Mesenteric fat pad (tissue), 1 donor: ENCODE measurements around the gene ARMC5. TPM values are rescaled to one million over a fixed set of nuclear protein-coding genes. Genes with fewer than 3 reads are reported as not detected.
"Not testable (repeated sequence)": the region's sequence is repeated elsewhere in the genome, so short reads cannot be mapped to it uniquely, and the experiment has no call there.

Experiments used
- DNase-seq: peaks from one replicate; pipeline ENCODE4 v3.0.0-alpha.2; 2020; ENCODE audit warnings: low spot score
- total RNA-seq: library from RNA; stranded (reverse); fragmentation: NEBNext Ultra II Directional; extraction: Animal tissue kit (Norgen Biotek cat#: 25700); gene quantifications from one replicate; pipeline ENCODE4 v1.2.1, GENCODE V29; 2021
- donor health status: DM: yes; HTN: yes; CAD: no.

Gene ARMC5
- total RNA-seq, 1 donor from 2014 or later: 8.5 TPM

DNA sequence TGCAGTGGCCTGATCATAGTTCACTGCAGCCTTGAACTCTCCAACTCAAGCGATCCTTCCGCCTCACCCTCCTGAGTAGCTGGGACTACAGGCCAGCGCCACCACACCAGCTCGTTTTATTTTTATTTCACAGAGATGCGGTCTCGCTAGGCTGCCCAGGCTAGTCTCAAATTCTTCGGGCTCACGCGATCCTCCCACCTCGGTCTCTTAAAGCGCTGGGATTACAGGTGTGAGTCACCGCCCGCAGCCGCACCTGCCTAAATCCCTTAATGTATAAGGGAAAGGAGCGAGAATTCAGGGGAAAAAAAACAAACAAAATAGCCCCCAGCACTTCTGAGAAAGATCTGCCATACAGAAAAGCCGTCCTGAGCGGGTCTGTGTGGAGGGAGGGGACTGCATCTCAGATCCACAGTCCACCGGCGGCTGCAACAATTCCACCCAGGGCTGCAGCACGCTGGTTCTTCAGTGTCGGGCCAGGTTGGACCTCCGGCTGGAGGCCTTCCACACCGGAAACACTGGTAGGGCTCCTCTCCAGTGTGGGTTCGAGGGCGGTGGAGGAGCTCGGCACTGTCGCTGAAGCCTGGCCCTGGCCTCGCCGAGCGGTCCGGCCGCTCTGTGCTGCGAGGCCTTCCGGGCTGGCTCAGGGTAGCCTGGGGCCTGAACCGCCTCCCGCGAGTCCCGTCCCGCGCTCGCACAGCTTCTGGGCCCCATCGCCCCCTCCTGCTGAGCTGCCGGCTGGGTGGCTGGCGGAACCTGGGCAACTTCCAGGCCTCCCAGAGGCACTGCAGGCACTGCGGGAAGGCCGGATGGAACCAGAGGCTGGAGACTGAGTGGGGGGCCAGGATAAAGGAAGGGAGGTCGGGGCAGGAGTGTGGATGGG lies 23.7 kb upstream of the ARMC5 start:
- no peak for DNase-seq

DNA sequence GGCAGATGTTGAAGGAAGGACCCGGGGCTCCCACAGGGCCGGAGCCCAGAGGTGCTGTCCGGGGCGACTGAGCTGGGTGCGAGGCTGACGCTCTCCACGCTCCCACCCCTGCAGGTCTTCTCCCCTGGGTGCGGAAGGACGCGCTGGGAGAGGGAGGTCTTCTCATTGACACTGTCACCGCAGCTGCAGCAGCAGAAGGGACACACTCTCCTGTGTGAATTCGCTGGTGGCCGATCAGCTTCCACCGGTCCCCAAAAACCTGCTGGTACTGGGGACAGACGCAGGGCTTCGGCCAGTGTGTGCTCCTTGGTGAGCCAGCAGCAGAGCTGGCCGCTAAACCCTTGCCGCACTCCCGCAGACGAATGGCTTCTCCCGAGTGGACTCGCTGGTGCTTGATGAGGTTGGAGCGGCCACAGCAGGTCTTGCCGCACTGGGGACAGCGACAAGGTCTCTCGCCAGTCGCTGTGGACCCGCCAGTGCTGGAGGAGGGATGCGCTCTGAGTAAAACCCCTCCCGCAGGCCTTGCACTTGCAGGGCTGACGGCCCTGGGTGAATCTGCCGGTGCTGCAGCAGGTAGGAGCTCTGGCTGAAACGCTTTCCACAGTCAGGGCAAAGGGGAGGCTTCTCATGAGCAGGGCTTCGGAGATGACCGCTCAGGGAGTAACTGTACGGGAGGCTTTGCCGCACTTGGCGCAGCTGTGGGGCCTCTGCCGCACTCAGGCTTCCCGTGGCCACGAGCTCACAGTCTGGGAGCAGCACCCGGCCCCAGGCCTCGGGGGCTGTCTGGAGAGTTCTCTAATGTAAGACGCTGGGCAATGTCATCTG lies 22.9 kb upstream of the ARMC5 start:
- DNase-seq: no peak

DNA sequence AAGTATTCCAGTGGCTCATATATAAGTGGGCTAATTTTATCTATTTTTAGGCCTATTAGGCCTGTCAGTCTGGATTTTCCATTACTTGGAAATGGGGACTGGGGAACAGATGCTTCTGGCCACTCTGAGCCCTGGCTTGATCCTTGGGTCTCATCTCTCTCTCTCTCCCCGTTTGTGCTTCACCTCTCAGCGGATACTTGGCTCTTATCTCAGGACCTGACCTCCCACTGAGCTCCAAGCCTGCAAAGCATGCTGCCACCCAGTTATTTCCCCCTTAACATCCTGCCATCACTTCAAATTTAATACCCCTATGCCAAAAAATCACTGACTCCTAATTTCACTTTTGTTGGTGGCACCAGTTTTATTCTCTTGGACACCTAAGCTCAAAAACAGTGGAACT lies 20.9 kb upstream of the ARMC5 start:
- DNase-seq: no peak

DNA sequence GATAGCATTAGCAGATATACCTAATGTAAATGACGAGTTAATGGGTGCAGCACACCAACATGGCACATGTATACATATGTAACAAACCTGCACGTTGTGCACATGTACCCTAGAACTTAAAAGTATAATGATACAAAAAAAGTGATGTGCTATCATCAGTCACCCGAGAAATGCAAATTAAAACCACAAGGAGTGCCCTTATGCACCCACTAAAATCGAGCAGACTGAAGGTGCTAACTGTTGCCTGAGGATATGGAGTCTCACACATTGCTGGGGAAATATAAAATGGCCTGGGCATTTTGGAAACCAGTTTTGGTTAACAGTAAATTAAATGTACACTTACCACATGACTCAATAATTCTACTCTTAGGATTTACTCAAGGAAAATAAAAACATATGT lies 20.3 kb upstream of the ARMC5 start:
- DNase-seq: not testable (repeated sequence)

DNA sequence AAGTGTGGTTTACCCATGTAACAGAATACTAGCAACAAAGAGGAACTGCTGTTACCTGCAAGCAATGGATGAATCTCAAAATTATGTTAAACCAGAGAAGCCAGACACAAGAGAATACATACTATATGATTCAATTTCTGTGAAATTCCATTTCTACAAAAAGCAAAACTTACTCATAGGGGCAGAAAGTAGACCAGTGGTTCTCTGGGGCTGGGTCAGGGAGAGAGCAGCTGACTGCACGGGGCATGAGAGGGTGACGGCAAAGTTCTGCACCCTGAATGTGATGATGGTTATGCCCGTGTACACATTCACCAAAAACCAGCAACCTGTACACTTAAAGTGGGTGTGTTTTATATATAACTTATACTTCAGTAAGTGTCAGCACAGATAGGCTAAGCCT lies 19.8 kb upstream of the ARMC5 start:
- DNase-seq: no peak

DNA sequence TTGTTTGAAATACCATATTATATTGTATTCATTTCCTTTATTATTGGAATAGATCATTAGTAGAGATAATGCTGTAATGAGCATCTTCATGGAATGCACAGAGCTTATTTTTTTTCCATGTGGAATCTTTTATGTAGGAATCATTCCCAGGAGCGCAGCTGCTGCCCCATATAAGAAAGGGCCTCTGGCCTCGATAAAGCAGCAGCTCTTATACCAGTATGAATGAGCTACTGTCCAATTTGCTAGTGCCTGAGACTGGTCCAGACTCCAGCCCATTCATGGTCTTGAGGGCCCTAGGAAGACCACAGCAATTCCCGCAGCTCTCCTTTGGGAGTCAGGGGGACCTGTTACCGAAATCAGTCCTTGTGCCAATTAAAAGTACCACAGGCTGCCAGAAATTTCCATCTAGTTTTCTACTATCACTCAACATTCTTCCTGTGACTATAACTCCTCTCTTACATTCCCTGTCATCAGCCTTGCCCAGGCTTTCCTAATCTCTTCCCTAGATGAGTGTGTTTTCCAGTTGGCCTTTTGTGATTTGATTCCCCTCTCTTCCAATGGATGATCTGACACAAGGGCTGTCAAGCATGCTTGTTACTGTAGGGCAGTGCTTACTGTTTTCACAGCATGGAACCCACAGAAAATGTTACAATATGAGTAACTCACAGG lies 18.7 kb upstream of the ARMC5 start:
- no peak for DNase-seq

DNA sequence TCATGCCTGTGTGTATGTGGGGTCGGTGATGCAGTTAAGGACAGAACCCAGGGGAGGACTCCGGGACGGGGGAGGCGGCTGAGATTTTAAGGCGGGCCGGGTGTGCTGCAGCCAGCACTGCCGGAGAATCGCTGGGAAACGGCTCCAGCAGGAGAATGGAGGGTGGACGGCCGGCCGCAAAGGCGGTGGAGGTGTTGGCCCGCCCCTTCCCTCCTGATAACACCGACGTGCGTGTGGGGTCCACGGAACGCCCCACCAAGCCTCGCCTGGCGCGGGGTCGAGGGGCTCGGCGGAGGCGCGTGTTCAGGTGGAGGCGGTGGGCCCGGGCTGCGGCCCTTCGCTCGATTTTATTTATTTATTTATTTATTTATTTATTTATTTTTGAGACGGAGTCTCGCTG lies 17.3 kb upstream of the ARMC5 start:
- no peak for DNase-seq

DNA sequence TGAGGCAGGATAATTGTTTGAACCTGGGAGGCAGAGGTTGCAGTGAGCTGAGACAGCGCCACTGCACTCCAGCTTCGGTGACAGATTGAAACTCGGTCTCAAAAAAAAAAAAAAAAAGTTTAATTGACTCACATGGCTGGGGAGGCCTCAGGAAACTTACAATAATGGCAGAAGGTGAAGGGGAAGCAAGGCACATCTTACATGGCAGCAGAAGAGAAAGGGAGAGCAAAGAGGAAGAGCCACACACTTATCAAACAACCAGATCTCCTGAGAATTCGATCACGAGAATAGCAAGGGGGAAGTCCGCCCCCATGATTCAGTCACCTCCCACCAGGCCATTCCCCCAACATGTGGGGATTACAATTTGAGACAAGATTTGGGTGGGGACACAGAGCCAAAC lies 13.4 kb upstream of the ARMC5 start:
- DNase-seq: not testable (repeated sequence)

DNA sequence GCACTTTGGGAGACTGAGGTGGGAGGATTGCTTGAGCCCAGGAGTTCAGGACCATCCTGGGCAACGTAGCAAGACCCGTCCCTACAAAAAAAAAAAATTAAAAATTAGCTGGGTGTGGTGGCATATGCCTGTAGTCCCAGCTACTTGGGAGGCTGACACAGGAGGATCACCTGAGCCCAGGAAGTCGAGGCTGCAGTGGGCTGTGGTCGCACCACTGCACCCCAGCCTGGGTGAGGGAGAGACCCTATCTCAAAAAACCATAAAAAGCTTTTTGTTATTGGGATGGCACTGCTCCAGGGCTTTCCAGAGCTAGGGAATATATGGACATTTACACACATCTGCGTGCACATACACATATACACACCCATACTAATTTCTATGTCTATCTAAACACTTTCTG lies 8.1 kb upstream of the ARMC5 start:
- DNase-seq: no peak

DNA sequence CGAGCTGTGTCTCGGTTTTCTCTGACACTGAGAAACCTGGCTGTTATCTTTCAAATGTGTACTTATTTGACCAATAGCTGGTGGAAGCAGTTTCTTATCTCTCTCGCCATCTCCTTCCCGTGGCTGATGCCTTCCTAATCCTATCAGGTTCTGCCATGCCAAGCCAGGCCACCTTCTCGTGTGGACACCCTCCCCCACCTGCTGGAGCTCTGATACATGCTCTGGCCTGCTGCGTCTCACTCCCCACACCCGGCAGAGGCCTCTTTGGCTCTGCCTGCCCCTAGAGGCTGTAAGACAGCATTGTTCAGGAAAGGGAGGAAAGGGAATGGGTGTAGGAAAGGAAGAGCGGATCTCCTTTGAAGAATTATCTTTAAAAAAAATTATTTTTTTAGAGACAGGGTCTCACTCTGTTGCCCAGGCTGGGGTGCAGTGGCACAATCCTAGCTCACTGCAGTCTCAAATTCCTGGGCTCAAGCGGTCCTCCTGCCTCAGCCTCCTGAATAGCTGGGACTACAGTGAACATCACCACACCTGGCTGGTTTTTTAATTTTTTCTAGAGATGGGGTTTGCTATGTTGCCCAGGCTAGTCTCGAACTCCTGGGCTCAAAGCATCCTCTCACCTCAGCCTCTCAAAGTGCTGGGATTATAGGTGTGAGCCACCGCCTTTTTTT lies 7.5 kb upstream of the ARMC5 start:
- no peak for DNase-seq

DNA sequence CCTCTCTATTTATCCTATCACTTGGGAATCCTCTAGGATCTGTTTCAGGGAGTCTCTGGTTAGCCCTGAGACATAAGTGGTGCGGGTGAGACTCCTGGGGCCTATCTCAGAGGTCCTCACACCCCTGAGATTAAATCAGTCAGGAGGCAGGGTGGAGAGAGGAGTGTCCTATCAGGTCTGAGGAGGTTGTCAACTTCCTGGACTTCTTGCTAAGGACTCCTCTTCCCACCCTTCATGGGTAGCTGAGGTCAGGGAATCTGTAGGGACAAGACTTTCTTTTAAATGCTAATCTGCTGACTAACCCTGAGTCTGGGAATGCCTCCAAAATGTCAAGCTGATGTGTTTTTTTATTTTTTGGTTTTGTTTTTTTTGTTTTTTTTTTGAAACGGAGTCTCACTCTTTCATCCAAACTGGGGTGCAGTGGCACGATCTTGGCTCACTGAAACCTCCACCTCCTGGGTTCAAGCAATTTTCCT lies 6.6 kb upstream of the ARMC5 start:
- DNase-seq: no peak

DNA sequence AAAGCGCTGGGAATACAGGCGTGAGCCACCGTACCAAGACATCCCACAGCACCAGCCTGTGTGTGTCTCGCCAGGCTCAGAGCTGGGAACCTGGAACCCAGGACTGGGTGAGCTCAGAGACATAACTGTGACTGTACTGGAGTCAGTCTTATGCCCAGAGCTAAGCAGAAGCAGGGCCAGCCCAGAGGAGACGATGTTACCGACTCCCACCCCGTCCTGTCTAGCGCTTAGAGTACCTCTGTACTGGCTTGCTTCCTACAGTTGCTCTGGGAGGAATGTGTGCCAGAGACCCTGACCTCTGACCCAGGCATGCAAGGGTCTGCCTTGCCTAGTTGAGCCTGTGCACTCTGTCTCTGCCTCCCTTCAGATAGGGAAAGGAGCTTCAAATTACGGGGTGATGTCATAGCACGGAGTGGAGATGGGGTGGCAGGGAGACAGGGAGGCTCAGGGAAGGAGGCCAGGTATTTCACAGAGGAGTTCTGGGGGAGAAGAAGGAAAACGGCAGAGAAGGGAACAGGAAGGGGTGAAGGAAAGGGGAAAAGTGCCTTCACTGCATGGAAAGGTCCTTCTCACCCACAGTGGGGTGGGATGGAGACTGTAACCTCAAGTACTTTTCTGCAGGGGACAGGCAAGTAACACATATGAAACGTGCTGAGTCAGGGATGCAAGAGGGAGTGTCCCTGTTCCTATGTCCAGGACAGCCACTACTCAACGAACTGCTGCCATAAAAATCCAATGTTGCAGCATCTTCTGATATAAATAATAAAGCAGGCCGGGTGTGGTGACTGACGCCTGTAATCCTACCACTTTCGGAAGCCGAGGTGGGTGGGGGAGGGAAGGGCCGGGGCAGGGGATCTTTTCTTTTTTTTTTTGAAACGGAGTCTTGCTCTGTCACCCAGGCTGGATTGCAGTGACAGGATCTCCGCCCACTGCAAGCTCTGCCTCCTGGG lies 5.8 kb upstream of the ARMC5 start:
- no peak for DNase-seq

DNA sequence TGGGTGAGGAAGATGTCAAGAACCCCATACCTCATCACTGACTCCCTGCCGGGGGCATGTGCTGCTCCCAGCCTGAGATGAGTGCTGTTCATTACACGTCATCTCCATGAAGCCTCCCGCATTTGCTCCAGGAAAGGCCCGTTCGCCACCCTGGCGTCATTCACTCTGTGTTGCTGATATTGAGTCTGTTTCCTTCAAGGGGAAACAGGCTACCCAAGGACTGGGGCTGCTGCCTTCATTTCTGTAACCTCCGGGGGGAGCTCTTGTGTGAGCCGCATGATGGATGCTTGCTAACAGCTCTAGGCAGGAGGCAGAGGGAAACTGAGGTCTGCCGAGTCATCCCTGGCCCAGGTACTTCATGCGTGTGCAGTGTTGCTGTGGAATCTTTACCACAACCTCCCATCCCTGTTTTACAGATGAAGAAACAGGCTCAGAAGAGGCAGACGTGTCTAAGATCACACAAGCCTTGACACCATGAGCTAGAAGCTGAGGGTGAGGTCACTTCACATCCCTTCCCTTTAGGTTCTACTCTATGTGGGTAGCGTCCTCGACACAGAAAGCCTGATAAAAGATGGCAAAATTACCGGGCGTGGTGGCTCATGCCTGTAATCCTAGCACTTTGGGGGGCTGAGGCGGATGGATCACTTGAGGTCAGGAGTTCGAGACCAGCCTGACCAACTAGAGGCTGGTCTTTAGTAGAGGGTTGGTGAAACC lies 3.5 kb upstream of the ARMC5 start:
- no peak for DNase-seq

DNA sequence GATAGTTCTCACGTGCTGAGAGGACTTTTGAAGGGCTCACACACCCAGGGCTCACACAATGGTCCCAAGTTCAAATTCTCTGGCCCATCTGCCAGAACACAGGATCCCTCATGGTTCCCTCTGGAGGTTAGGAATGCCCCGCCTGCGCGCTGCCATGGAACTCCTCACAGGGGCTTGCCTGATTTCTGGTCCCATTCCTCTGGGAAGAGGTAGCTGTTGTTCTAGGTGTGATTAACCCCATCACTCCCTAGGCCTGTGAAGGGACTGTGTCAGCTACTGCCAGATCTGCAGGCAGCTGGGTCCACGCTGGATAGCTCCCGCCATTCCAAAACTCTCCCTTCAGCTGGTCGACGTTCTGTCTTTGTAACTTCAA lies 2.3 kb upstream of the ARMC5 start:
- no peak for DNase-seq

DNA sequence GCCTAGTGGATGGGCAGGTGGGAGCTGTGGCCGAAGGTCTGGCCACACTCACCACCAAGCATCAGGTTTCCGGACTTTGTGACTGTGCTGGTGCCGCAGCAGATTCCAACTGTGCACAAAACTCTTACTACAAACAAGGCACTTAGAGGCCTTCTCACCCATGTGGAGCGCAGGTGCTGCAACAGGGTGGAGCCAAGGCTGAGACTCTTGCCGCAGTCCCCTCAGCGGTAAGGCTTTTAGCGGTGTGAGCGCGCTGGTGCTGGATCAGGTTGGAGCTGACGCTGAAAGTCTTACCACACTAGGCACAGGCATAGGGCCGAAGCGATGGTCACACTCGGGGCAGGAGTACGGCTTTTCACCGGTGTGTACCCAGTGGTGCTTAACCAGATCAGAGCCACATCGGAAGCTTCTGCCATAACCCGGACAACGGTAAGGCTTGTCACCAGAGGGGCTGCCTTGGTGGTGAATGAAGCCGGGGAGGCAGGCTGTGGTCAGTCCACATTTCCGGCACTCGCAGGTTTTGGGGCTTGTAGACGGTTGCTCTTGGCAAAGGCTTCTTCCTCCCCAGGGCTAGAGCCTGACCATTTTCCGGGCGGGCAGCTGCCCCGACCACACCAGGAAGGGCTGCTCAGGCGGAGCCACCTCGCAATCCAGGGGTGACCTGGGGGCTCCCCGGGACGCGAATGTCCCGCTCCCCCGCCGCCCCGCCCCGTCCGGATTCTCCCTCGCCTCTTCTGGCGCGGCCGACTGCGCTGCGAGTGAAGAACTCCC lies 1.0 kb upstream of the ARMC5 start:
- no peak for DNase-seq

DNA sequence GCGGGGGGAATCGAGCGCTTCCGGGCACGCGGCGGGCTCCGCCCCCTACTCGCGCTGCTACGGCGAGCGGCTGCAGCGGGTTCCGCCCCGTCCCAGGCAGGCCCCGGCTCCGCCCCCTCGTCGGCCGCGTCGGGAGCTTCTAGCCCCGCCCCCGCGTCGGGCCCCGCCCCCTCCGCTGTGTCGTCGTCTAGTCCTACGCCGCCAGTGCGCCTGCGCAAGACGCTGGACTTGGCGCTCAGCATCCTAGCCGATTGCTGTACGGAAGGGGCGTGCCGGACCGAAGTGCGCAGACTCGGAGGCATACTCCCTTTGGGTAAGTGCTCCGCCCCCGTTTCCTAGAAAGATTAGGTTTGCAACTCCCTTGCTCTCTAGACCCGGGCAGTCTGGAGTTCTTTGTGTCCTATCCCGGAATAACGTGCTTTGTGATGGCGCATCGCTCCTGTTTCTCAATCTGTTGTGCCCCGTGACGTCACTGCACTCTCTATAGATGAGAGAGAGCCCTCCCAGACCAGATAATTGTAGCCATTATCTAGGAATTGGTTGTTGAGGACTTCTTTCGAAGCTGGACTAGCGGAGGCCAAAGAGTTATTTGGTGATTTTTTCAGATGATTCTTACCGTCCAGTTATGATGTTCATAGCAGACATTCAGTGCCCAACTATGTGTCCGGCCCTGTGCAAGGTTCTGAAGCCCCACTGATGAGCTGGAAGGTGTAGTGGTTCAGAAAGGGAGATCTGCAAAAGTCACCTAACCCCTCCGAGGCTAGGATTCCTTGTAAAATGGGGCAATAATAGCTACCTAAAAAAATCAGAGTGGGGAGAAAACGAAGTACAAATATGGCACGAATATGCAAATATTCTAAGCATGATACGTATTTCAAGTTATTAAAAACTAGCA lies 633 bp downstream of the ARMC5 start:
- DNase-seq: peak; percentile 100

DNA sequence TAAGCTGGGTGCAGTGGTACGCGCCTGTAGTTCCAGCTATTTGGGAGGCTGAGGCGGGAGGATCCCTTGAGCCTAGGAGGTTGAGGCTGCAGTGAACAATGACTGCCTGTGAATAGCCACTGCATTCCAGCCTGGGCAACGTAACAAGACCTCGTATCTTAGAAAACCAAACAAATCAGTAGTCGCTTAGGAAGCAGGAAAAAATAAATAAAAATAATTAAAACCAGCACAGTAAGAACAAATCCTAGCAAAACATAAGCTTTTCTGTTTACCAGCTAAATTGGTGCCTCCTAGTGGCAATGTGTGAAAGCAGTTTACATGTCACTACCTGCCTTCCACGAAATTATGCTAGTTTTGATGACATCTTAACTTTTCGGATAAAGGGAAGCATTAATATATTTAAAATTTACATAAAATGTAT lies 1.3 kb downstream of the ARMC5 start:
- DNase-seq: no peak
